HCT116 (cell line): ENCODE measurements around the gene GPX4. TPM values are rescaled to one million over a fixed set of nuclear protein-coding genes. Genes with fewer than 3 reads are reported as not detected.
A peak's percentile ranks its signal among the peaks of the same experiment; 100 is the strongest.

Experiments used
- ATAC-seq: fragments of 200-7000 bp; cut with Tn5 transposase; 2 replicates; pipeline ENCODE4 v1.9.1; 2020; ENCODE audit warnings: mild to moderate bottlenecking, moderate library complexity
- BruUV-seq: library from RNA; stranded (reverse); fragments of 400-500 nt; replicated peaks from 2 replicates; lab custom pipeline; 2021; lab: Mats Ljungman, UMichigan
- CTCF ChIA-PET: fragments of 300-600 bp; sonication (Branson Sonifier 250); formaldehyde crosslinking; loops from one replicate; lab custom pipeline; 2021; ENCODE audit warnings: antibody characterized with exemption; lab: Charles Lee
- POLR2A ChIA-PET: fragments of 300-600, 350-600 bp; sonication (Branson Sonifier 250); formaldehyde crosslinking; loops from one replicate; lab custom pipeline; 2021; ENCODE audit warnings: antibody characterized with exemption; lab: Charles Lee
- RAD21 ChIA-PET, 2 experiments: fragments of 300-600 bp; sonication (Branson Sonifier 250); formaldehyde crosslinking; loops; one replicate each; lab custom pipeline; 2023; ENCODE audit warnings: low total read pairs in 2 of 2; ENCODE audit not compliant: uncharacterized antibody in 2 of 2, unreplicated experiment in 2 of 2, low non-redundant PET in 1 of 2; lab: Charles Lee
- DNase-seq: peaks from one replicate; pipeline ENCODE4 v3.0.0-alpha.2; 2010; ENCODE audit warnings: low read depth, low spot score
- H2AFZ ChIP-seq: fragments of 200-600 bp; shearing (Covaris generic), sonication (generic); 2 replicates; pipeline ENCODE4 v1.6.1; 2017; ENCODE audit warnings: low read depth, mixed run types, mixed read lengths, antibody characterized with exemption, low read length; ENCODE audit not compliant: poor library complexity, severe bottlenecking
- H3K27ac ChIP-seq: 2 replicates; pipeline ENCODE4 v1.5.1; 2012; ENCODE audit warnings: low read depth, low read length
- H3K27me3 ChIP-seq: fragments of 200-600 bp; sonication (generic); 2 replicates; pipeline ENCODE4 v1.6.1; 2016; ENCODE audit warnings: mixed run types, low read length, mixed read lengths; ENCODE audit not compliant: insufficient read depth
- H3K36me3 ChIP-seq, 2 experiments: fragments of 200-500 bp in 1 of 2; fragments of 200-600 bp in 1 of 2; sonication (Bioruptor generic) in 1 of 2; sonication (generic) in 1 of 2; 2 replicates each; pipeline versions ENCODE4 v1.5.1 to v1.6.1; 2014 to 2016; ENCODE audit warnings: low read length in 2 of 2, inconsistent platforms in 1 of 2, mixed read lengths in 1 of 2, mixed run types in 1 of 2; ENCODE audit not compliant: insufficient read depth in 2 of 2, control insufficient read depth in 1 of 2
- H3K4me1 ChIP-seq, 2 experiments: fragments of 200-600 bp in 1 of 2; sonication (generic) in 1 of 2; 2 replicates each; pipeline versions ENCODE4 v1.5.1 to v1.6.1; 2012 to 2017; ENCODE audit warnings: low read length in 2 of 2, inconsistent platforms in 1 of 2, mild to moderate bottlenecking in 1 of 2, mixed read lengths in 1 of 2, mixed run types in 1 of 2, moderate library complexity in 1 of 2; ENCODE audit not compliant: insufficient read depth in 2 of 2, control insufficient read depth in 1 of 2
- H3K4me2 ChIP-seq: fragments of 200-600 bp; sonication (generic); 2 replicates; pipeline ENCODE4 v1.6.1; 2017; ENCODE audit warnings: mixed run types, low read length, mixed read lengths
- H3K4me3 ChIP-seq, 2 experiments: fragments of 200-600 bp in 1 of 2; sonication (generic) in 1 of 2; replicated peaks in 1 of 2; 2 replicates each; pipeline ENCODE4 v1.5.1; 2011 to 2016; ENCODE audit warnings: low read length in 2 of 2, control low read depth in 1 of 2, low read depth in 1 of 2, mild to moderate bottlenecking in 1 of 2, mixed read lengths in 1 of 2, mixed run types in 1 of 2
- H3K79me2 ChIP-seq: fragments of 200-600 bp; sonication (generic); 2 replicates; pipeline ENCODE4 v1.6.1; 2017; ENCODE audit warnings: mild to moderate bottlenecking, mixed run types, low read length, moderate library complexity, mixed read lengths; ENCODE audit not compliant: insufficient read depth
- H3K9ac ChIP-seq: fragments of 200-600 bp; sonication (generic); 2 replicates; pipeline ENCODE4 v1.6.1; 2016; ENCODE audit warnings: low read length, mixed read lengths
- H3K9me2 ChIP-seq: fragments of 200-600 bp; sonication (generic), shearing (Covaris generic); 2 replicates; pipeline ENCODE4 v1.6.1; 2017; ENCODE audit warnings: mixed run types, mild to moderate bottlenecking, moderate library complexity; ENCODE audit not compliant: insufficient read depth
- H3K9me3 ChIP-seq, 2 experiments: fragments of 200-500 bp in 1 of 2; fragments of 200-600 bp in 1 of 2; sonication (Bioruptor generic) in 1 of 2; sonication (generic) in 1 of 2; 2 replicates each; pipeline ENCODE4 v1.6.1; 2014 to 2017; ENCODE audit warnings: low read length in 2 of 2, mixed read lengths in 2 of 2, inconsistent platforms in 1 of 2, low read depth in 1 of 2, mild to moderate bottlenecking in 1 of 2, mixed run types in 1 of 2, moderate library complexity in 1 of 2; ENCODE audit not compliant: control insufficient read depth in 1 of 2, insufficient read depth in 1 of 2
- H4K20me1 ChIP-seq: fragments of 200-600 bp; sonication (generic), shearing (Covaris generic); 2 replicates; pipeline ENCODE4 v1.6.1; 2017; ENCODE audit warnings: mixed run types, mild to moderate bottlenecking, moderate library complexity; ENCODE audit not compliant: insufficient read depth
- ATF3 ChIP-seq: IDR thresholded peaks from 2 replicates; pipeline ENCODE4 v1.6.1; 2012
- CTCF ChIP-seq, 3 experiments: fragments of 200-600 bp in 1 of 3; sonication (generic) in 1 of 3; IDR thresholded peaks in 2 of 3; conservative IDR thresholded peaks in 1 of 3; 2 replicates each; pipeline ENCODE4 v1.5.1; 2012 to 2017; ENCODE audit warnings: low read depth in 2 of 3, low read length in 2 of 3, antibody characterized with exemption in 1 of 3, borderline replicate concordance in 1 of 3, control low read depth in 1 of 3, mild to moderate bottlenecking in 1 of 3, mixed read lengths in 1 of 3, mixed run types in 1 of 3, moderate library complexity in 1 of 3; ENCODE audit not compliant: insufficient read depth in 1 of 3
- ELF1 ChIP-seq: IDR thresholded peaks from 2 replicates; pipeline ENCODE4 v1.6.1; 2012; ENCODE audit warnings: low read depth, borderline replicate concordance
- EZH2phosphoT487 ChIP-seq: fragments of 200-600 bp; IDR thresholded peaks from 2 replicates; pipeline ENCODE4 v1.6.1; 2018; ENCODE audit warnings: antibody characterized with exemption, borderline replicate concordance
- MAX ChIP-seq: IDR thresholded peaks from 2 replicates; pipeline ENCODE4 v1.6.1; 2012
- POLR2A ChIP-seq: IDR thresholded peaks from 2 replicates; pipeline ENCODE4 v1.7.0; 2011; ENCODE audit warnings: borderline replicate concordance; ENCODE audit not compliant: insufficient read depth, insufficient read length; ENCODE audit errors: extremely low read depth
- POLR2AphosphoS5 ChIP-seq: IDR thresholded peaks from 2 replicates; pipeline ENCODE4 v1.6.1; 2011; ENCODE audit warnings: mild to moderate bottlenecking, low read depth, low read length, moderate library complexity
- RAD21 ChIP-seq: IDR thresholded peaks from 2 replicates; pipeline ENCODE4 v1.6.1; 2012; ENCODE audit warnings: low read depth, mild to moderate bottlenecking
- REST ChIP-seq: IDR thresholded peaks from 2 replicates; pipeline ENCODE4 v1.6.1; 2012; ENCODE audit warnings: low read depth
- SIN3A ChIP-seq: IDR thresholded peaks from 2 replicates; pipeline ENCODE4 v1.6.1; 2012; ENCODE audit warnings: low read depth
- SRF ChIP-seq: IDR thresholded peaks from 2 replicates; pipeline ENCODE4 v1.6.1; 2012; ENCODE audit warnings: low read depth
- ZNF274 ChIP-seq: fragments of 200-500 bp; sonication (Bioruptor generic); IDR thresholded peaks from 2 replicates; pipeline ENCODE4 v1.6.1; 2014; ENCODE audit warnings: mild to moderate bottlenecking, low read depth, low read length, inconsistent platforms
- intact Hi-C: fragments of 100-400 bp; cut with micrococcal nuclease; formaldehyde crosslinking; loops from 2 replicates; pipeline ENCODE4 v1.10.0; 2022
- total RNA-seq: library from RNA; stranded (reverse); gene quantifications from one replicate; pipeline ENCODE4 v1.2.1, GENCODE V29; 2021; ENCODE audit not compliant: unreplicated experiment
- TF ChIP-seq, protein P1 (sequence below): IDR thresholded peaks from 2 replicates; pipeline ENCODE4 v1.6.1; 2011; ENCODE audit warnings: mild to moderate bottlenecking, low read length, moderate library complexity; ENCODE audit not compliant: insufficient replicate concordance; ENCODE audit errors: extremely low read depth

Gene GPX4
- total RNA-seq, 1 experiment from 2014 or later: 481 TPM

DNA sequence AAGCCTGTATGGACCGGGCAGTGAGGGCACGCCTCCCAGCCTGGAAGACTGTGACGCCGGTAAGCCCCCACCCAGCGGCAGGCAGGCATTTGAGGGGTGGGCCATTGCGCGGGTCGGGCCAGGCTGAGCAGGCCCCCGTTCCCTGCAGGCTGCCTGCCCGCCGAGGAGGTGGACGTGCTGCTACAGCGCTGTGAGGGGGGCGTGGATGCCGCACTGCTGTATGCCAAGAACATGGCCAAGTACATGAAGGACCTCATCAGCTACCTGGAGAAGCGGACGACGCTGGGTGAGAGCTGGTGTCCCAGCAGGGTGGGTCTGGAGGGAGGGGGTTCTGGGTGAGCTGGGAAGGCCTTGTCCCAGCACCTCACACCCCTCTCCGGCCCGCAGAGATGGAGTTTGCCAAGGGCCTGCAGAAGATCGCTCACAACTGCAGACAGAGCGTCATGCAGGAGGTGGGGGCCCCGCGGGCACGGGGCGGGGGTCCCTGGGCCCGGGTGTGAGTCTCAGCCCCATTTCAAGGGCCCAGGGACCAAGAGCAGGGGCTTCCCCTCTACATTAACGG lies 29.8 kb upstream of the GPX4 start:
- POLR2A ChIA-PET: interaction anchor here (1.2 kb wide), 1 partner anchor 8 kb away, joined by 8 read pairs; no protein-coding TSS in a partner anchor
- no peak; the same call in 1 of the 2 replicates for ATAC-seq

More for the DNA sequence above, 29.8 kb upstream of the GPX4 start:
- H3K79me2 ChIP-seq: no peaks in the 10 kb centered on the region; the same call in 1 of the 2 replicates
- H3K9ac ChIP-seq: no peak overlapping the region
- RAD21 ChIA-PET: no interaction called here
- no peaks in the 10 kb centered on the region for H3K9me3 ChIP-seq
- CTCF ChIA-PET: interaction anchor here (1.4 to 4.9 kb wide), 2 partner anchors 9 to 90 kb away, joined by 3 to 20 read pairs; partner anchors contain the start of gene WDR18
- DNase-seq: no peak
- H2AFZ ChIP-seq: no peak overlapping the region
- H3K27me3 ChIP-seq: no peaks in the 10 kb centered on the region
- H3K4me2 ChIP-seq: peak overlapping the region; percentile 47
- H3K4me1 ChIP-seq: peaks cover 7 to 23% of the 10 kb centered on the region in 2 experiments
- BruUV-seq: no TSS peak
- no peaks in the 10 kb centered on the region for H4K20me1 ChIP-seq
- H3K4me3 ChIP-seq: peak overlapping the region in 1 of 2 experiments; percentile 22; a peak in 2 of 4 replicates
- TF ChIP-seq ZNF274 (no peak), EZH2phosphoT487 (no peak), RAD21 (no peak), MAX (no peak), ELF1 (no peak), POLR2A (no peak), SIN3A (no peak), POLR2AphosphoS5 (no peak), ATF3 (no peak), REST (no peak), SRF (no peak), CTCF (IDR thresholded peaks at IDR 0.05 in 2 of 3, conservative IDR thresholded peaks at IDR 0.05 in 1 of 3; ENCODE audit: borderline replicate concordance in 1 of 3, insufficient read depth in 1 of 3, low read depth in 2 of 3, low read length in 2 of 3) (no peak)
- TF ChIP-seq, protein P1, sequence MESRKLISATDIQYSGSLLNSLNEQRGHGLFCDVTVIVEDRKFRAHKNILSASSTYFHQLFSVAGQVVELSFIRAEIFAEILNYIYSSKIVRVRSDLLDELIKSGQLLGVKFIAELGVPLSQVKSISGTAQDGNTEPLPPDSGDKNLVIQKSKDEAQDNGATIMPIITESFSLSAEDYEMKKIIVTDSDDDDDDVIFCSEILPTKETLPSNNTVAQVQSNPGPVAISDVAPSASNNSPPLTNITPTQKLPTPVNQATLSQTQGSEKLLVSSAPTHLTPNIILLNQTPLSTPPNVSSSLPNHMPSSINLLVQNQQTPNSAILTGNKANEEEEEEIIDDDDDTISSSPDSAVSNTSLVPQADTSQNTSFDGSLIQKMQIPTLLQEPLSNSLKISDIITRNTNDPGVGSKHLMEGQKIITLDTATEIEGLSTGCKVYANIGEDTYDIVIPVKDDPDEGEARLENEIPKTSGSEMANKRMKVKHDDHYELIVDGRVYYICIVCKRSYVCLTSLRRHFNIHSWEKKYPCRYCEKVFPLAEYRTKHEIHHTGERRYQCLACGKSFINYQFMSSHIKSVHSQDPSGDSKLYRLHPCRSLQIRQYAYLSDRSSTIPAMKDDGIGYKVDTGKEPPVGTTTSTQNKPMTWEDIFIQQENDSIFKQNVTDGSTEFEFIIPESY: no peak
- intact Hi-C loops: no loop called here
- H3K27ac ChIP-seq: peak overlapping the region; percentile 50; the same call in 1 of the 2 replicates
- no peaks in the 10 kb centered on the region for H3K9me2 ChIP-seq
- H3K36me3 ChIP-seq: peaks cover 0 to 7% of the 10 kb centered on the region in 2 experiments; a peak in 1 of 4 replicates
